ENCODE results near the gene ARHGAP25. TPM values are rescaled to one million over a fixed set of nuclear protein-coding genes. Genes with fewer than 3 reads are reported as not detected.

Gene ARHGAP25
- total and polyA plus RNA-seq, 4 donors = 3.5 to 7.0 (median 5.3) TPM

DNA sequence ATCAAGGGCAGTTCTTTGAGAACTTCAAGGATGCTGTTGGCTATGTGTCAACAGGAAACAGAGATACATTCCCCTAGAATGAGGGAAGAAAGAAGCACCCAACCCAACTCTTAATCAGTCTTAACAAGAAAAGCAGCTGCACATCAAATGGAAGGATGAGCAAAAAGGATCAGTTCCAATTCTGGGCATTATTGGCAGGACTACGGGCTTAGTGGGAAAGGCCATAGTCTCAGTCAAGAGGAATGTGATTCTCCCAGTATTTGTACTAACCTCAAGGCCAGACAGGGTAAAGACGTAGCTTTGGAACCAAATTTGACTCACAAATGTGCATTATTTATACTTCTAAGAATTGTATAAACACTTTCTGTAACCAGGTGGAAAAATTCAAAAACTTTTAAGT is 118.4 kb downstream of the ARHGAP25 start:
- Histone ChIP-seq H3K4me1 (ENCODE audit: control insufficient read depth in 4 of 4, insufficient read depth in 4 of 4, low read length in 3 of 4) (no peaks in the 10 kb centered on the region), H3K9ac (ENCODE audit: low read depth in 1 of 2, low read length in 2 of 2) (no peak overlapping the region), H3K9me3 (ENCODE audit: control insufficient read depth in 4 of 4, low read length in 3 of 4) (no peaks in the 10 kb centered on the region), H3K27ac (ENCODE audit: low read depth in 1 of 2, low read length in 2 of 2) (no peak overlapping the region), H3K27me3 (ENCODE audit: control insufficient read depth in 4 of 4, insufficient read depth in 4 of 4, low read length in 3 of 4) (no peaks in the 10 kb centered on the region), H3K4me3 (ENCODE audit: low read depth in 1 of 3, low read length in 3 of 3) (no peak overlapping the region), H3K36me3 (ENCODE audit: control insufficient read depth in 4 of 4, insufficient read depth in 3 of 4, low read depth in 1 of 4, low read length in 3 of 4) (no peaks in the 10 kb centered on the region)
- no peak for TF ChIP-seq EGR1 (IDR thresholded peaks at IDR 0.05; ENCODE audit: low read depth in 2 of 2)
- no peak for TF ChIP-seq TAF1 (conservative IDR thresholded peaks at IDR 0.05)
- no peak for TF ChIP-seq YY1 (IDR thresholded peaks at IDR 0.05)
- TF ChIP-seq RAD21 (IDR thresholded peaks at IDR 0.05) = no peak
- TF ChIP-seq HNF4A (conservative IDR thresholded peaks at IDR 0.05) = no peak
- TF ChIP-seq, protein P1, sequence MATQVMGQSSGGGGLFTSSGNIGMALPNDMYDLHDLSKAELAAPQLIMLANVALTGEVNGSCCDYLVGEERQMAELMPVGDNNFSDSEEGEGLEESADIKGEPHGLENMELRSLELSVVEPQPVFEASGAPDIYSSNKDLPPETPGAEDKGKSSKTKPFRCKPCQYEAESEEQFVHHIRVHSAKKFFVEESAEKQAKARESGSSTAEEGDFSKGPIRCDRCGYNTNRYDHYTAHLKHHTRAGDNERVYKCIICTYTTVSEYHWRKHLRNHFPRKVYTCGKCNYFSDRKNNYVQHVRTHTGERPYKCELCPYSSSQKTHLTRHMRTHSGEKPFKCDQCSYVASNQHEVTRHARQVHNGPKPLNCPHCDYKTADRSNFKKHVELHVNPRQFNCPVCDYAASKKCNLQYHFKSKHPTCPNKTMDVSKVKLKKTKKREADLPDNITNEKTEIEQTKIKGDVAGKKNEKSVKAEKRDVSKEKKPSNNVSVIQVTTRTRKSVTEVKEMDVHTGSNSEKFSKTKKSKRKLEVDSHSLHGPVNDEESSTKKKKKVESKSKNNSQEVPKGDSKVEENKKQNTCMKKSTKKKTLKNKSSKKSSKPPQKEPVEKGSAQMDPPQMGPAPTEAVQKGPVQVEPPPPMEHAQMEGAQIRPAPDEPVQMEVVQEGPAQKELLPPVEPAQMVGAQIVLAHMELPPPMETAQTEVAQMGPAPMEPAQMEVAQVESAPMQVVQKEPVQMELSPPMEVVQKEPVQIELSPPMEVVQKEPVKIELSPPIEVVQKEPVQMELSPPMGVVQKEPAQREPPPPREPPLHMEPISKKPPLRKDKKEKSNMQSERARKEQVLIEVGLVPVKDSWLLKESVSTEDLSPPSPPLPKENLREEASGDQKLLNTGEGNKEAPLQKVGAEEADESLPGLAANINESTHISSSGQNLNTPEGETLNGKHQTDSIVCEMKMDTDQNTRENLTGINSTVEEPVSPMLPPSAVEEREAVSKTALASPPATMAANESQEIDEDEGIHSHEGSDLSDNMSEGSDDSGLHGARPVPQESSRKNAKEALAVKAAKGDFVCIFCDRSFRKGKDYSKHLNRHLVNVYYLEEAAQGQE (IDR thresholded peaks at IDR 0.05) = no peak
- TF ChIP-seq, protein P2, sequence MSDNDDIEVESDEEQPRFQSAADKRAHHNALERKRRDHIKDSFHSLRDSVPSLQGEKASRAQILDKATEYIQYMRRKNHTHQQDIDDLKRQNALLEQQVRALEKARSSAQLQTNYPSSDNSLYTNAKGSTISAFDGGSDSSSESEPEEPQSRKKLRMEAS (IDR thresholded peaks at IDR 0.05) = no peak
- TF ChIP-seq RXRA (IDR thresholded peaks at IDR 0.05) = no peak
- TF ChIP-seq FOXA2 (IDR thresholded peaks at IDR 0.05) = no peak
- no peak for TF ChIP-seq FOXA1 (IDR thresholded peaks at IDR 0.05)
- no peak for TF ChIP-seq HNF4G (IDR thresholded peaks at IDR 0.05)
- no peak for TF ChIP-seq SP1 (IDR thresholded peaks at IDR 0.05)
- TF ChIP-seq, protein P3, sequence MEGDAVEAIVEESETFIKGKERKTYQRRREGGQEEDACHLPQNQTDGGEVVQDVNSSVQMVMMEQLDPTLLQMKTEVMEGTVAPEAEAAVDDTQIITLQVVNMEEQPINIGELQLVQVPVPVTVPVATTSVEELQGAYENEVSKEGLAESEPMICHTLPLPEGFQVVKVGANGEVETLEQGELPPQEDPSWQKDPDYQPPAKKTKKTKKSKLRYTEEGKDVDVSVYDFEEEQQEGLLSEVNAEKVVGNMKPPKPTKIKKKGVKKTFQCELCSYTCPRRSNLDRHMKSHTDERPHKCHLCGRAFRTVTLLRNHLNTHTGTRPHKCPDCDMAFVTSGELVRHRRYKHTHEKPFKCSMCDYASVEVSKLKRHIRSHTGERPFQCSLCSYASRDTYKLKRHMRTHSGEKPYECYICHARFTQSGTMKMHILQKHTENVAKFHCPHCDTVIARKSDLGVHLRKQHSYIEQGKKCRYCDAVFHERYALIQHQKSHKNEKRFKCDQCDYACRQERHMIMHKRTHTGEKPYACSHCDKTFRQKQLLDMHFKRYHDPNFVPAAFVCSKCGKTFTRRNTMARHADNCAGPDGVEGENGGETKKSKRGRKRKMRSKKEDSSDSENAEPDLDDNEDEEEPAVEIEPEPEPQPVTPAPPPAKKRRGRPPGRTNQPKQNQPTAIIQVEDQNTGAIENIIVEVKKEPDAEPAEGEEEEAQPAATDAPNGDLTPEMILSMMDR (IDR thresholded peaks at IDR 0.05; ENCODE audit: low read depth, low read length, missing input control) = no peak
- DNase-seq (ENCODE audit: low spot score) = no peak
- 82% methylated on average over 2 of the region's 2 CpGs for WGBS

DNA sequence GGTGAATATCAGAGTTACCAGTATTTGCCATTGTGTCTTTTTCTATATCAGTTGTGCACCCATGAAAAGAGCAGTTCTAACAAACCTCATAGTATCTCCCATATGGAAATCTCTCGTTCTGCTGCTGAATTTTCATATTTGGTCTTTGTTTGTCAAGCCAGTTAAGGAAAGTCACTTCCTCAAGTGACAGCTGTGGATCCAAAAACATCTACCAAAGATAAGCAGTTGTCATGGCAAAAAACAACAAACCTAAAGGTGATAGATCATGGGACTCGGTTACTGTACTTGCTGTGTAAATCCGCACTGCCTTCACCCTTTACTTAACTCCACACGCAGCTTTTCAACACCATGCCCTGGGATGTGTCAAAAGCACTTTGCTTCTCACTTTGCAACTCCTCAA is 119.3 kb downstream of the ARHGAP25 start:
- 82% methylated on average over 4 of the region's 4 CpGs for WGBS
- H3K4me1 ChIP-seq (ENCODE audit: control insufficient read depth in 4 of 4, insufficient read depth in 4 of 4, low read length in 3 of 4) = no peaks in the 10 kb centered on the region
- no peak for DNase-seq (ENCODE audit: low spot score)
- no peaks in the 10 kb centered on the region for H3K27me3 ChIP-seq (ENCODE audit: control insufficient read depth in 4 of 4, insufficient read depth in 4 of 4, low read length in 3 of 4)
- H3K27ac ChIP-seq (ENCODE audit: low read depth in 1 of 2, low read length in 2 of 2) = no peak overlapping the region
- TF ChIP-seq, protein P1 (IDR thresholded peaks at IDR 0.05) = no peak
- TF ChIP-seq SP1 (IDR thresholded peaks at IDR 0.05) (no peak), FOXA1 (IDR thresholded peaks at IDR 0.05) (no peak)
- H3K4me3 ChIP-seq (ENCODE audit: low read depth in 1 of 3, low read length in 3 of 3) = no peak overlapping the region
- H3K9ac ChIP-seq (ENCODE audit: low read depth in 1 of 2, low read length in 2 of 2) = no peak overlapping the region
- no peaks in the 10 kb centered on the region for H3K36me3 ChIP-seq (ENCODE audit: control insufficient read depth in 4 of 4, insufficient read depth in 3 of 4, low read depth in 1 of 4, low read length in 3 of 4)
- H3K9me3 ChIP-seq (ENCODE audit: control insufficient read depth in 4 of 4, low read length in 3 of 4) = no peaks in the 10 kb centered on the region
